HG03280 (cell line): ENCODE data around the gene ELOF1.
"Not testable (repeated sequence)": the region's sequence is repeated elsewhere in the genome, so short reads cannot be mapped to it uniquely, and the experiment has no call there.

ENCODE experiments used
- ATAC-seq: cut with Tn5 transposase; IDR thresholded peaks from one replicate; pipeline ENCODE4 v1.9.1; 2021; ENCODE audit warnings: mild to moderate bottlenecking, moderate library complexity; ENCODE audit not compliant: unreplicated experiment

Gene ELOF1

GRCh38 chr19:11558881-11559828 lies at the start of gene ELOF1:
Gene ELOF1, minus strand, starts transcription at chr19:11559230. Its CDS starts 4,883 bp downstream, at chr19:11554347.
- peak; percentile 86 for ATAC-seq

GRCh38 chr19:11606484-11606883 lies 47.5 kb upstream of the ELOF1 start:
- ATAC-seq: no peak

GRCh38 chr19:11599704-11600103 lies 40.7 kb upstream of the ELOF1 start:
- not testable (repeated sequence) for ATAC-seq

- ATAC-seq: no peak
Measured at GRCh38 chr19:11598746-11599145, 39.7 kb upstream of the ELOF1 start.

GRCh38 chr19:11598103-11598483 lies 39.1 kb upstream of the ELOF1 start:
- ATAC-seq: no peak

- ATAC-seq: peak; percentile 98
Measured at GRCh38 chr19:11597202-11598102, 38.4 kb upstream of the ELOF1 start, which contains the start of gene ZNF627. Gene ZNF627, plus strand, starts transcription at chr19:11597483. Its CDS starts 145 bp downstream, at chr19:11597628.

- ATAC-seq: no peak
Measured at GRCh38 chr19:11596156-11596555, 37.1 kb upstream of the ELOF1 start.

- no peak for ATAC-seq
Measured at GRCh38 chr19:11594084-11594483, 35.1 kb upstream of the ELOF1 start.

- ATAC-seq: no peak
Measured at GRCh38 chr19:11587975-11588631, 29.1 kb upstream of the ELOF1 start.

- ATAC-seq: no peak
Measured at GRCh38 chr19:11587302-11587974, 28.4 kb upstream of the ELOF1 start.

- ATAC-seq: no peak
Measured at GRCh38 chr19:11586331-11586730, 27.3 kb upstream of the ELOF1 start.

- no peak for ATAC-seq
Measured at GRCh38 chr19:11581740-11582139, 22.7 kb upstream of the ELOF1 start.

GRCh38 chr19:11580116-11580515 lies 21.1 kb upstream of the ELOF1 start:
- ATAC-seq: no peak

- ATAC-seq: peak; percentile 37
Measured at GRCh38 chr19:11578258-11579142, 19.5 kb upstream of the ELOF1 start.

GRCh38 chr19:11577451-11578257 lies 18.6 kb upstream of the ELOF1 start, which contains the start of gene ACP5:
Gene ACP5, minus strand, starts transcription at chr19:11577645. Its CDS starts 328 bp downstream, at chr19:11577317.
- ATAC-seq: no peak

GRCh38 chr19:11576227-11576626 lies 17.2 kb upstream of the ELOF1 start:
- ATAC-seq: no peak

GRCh38 chr19:11574689-11575088 lies 15.7 kb upstream of the ELOF1 start:
- ATAC-seq: no peak

GRCh38 chr19:11573763-11574162 lies 14.7 kb upstream of the ELOF1 start:
- not testable (repeated sequence) for ATAC-seq
